Astrocyte (in vitro differentiated cells and primary cell): ENCODE data around the gene CELF2.

Experiments
- EZH2 ChIP-seq: IDR thresholded peaks from 2 replicates; pipeline ENCODE4 v1.6.1; 2012; ENCODE audit warnings: mild to moderate bottlenecking, low read length, inconsistent platforms; ENCODE audit not compliant: insufficient read depth
- TF ChIP-seq, protein P1 (sequence below): IDR thresholded peaks from 2 replicates; pipeline ENCODE4 v1.5.1; 2011; ENCODE audit warnings: low read depth, mild to moderate bottlenecking, inconsistent platforms, low read length, moderate library complexity; ENCODE audit not compliant: insufficient read depth

DNA sequence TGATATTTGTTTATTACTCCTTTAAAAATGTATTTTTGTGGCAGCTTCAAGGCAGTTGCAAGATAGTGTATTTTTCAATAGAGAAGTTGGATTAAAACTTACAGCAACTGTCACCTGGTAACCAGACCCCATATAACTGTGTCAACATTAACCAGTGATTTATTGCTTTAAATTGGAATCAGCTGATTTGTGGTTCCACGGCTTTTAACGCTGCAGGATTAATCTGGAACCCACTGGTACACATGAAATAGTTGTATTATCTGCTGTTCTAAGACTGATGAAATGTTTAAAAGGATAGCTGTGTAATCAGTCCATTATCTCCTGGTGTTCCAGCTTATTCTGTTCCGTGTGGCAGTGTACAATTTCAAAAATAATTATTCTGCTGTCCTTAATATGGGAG is 180.2 kb downstream of the CELF2 start:
- TF ChIP-seq, protein P1, sequence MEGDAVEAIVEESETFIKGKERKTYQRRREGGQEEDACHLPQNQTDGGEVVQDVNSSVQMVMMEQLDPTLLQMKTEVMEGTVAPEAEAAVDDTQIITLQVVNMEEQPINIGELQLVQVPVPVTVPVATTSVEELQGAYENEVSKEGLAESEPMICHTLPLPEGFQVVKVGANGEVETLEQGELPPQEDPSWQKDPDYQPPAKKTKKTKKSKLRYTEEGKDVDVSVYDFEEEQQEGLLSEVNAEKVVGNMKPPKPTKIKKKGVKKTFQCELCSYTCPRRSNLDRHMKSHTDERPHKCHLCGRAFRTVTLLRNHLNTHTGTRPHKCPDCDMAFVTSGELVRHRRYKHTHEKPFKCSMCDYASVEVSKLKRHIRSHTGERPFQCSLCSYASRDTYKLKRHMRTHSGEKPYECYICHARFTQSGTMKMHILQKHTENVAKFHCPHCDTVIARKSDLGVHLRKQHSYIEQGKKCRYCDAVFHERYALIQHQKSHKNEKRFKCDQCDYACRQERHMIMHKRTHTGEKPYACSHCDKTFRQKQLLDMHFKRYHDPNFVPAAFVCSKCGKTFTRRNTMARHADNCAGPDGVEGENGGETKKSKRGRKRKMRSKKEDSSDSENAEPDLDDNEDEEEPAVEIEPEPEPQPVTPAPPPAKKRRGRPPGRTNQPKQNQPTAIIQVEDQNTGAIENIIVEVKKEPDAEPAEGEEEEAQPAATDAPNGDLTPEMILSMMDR = no peak
- TF ChIP-seq EZH2 = no peak
